GM12878 (cell line): ENCODE data around the gene CARHSP1. TPM values are rescaled to one million over a fixed set of nuclear protein-coding genes. Genes with fewer than 3 reads are reported as not detected.
A peak's percentile ranks its signal among the peaks of the same experiment; 100 is the strongest.

Experiments used
- ATAC-seq: fragments of 200-7000 bp; cut with Tn5 transposase; 3 replicates; pipeline ENCODE4 v1.9.1; 2020; ENCODE audit warnings: mild to moderate bottlenecking, moderate library complexity
- BruUV-seq: library from RNA; stranded (reverse); fragments of 400-500 nt; replicated peaks from 2 replicates; lab custom pipeline; 2021; lab: Mats Ljungman, UMichigan
- CTCF ChIA-PET: fragments of 300-600 bp; sonication (Branson Sonifier 250); formaldehyde crosslinking; extraction: SDS; loops from one replicate; lab custom pipeline; 2021; ENCODE audit warnings: inconsistent platforms; lab: Yijun Ruan, JAX
- POLR2A ChIA-PET: fragments of 350-600 bp; formaldehyde crosslinking; extraction: SDS; loops from one replicate; lab custom pipeline; 2021; ENCODE audit warnings: inconsistent platforms; lab: Charles Lee
- RAD21 ChIA-PET: fragments of 300-600 bp; sonication (Branson Sonifier 250); formaldehyde crosslinking; loops from one replicate; lab custom pipeline; 2023; ENCODE audit warnings: antibody characterized with exemption; ENCODE audit not compliant: unreplicated experiment; lab: Charles Lee
- SMC1A ChIA-PET: fragments of 300-600 bp; sonication (Branson Sonifier 250); formaldehyde crosslinking; loops from one replicate; lab custom pipeline; 2023; ENCODE audit not compliant: unreplicated experiment, uncharacterized antibody; lab: Charles Lee
- DNase-seq: peaks from one replicate; pipeline ENCODE4 v3.0.0-alpha.2; 2011; ENCODE audit warnings: low read depth, low spot score
- FAIRE-seq: peaks from 3 replicates; lab custom pipeline; 2011; peaks lifted over from hg19 to GRCh38; lab: Jason Lieb, UNC
- H2AFZ ChIP-seq: 2 replicates; pipeline ENCODE4 v1.6.0; 2011; ENCODE audit warnings: low read depth, low read length, control low read depth; ENCODE audit not compliant: control insufficient read depth
- H3K27ac ChIP-seq: 2 replicates; pipeline ENCODE4 v1.5.1; 2011; ENCODE audit warnings: control low read depth; ENCODE audit not compliant: control insufficient read depth, insufficient read depth
- H3K27me3 ChIP-seq, 2 experiments: replicated peaks in 1 of 2; 2 replicates each; pipeline versions ENCODE4 v1.6.0 to v1.6.1; 2011; ENCODE audit warnings: low read length in 1 of 2; ENCODE audit not compliant: control insufficient read depth in 2 of 2, insufficient read depth in 2 of 2
- H3K36me3 ChIP-seq, 2 experiments: 2 replicates each; pipeline ENCODE4 v1.5.1; 2011; ENCODE audit warnings: low read length in 1 of 2; ENCODE audit not compliant: control insufficient read depth in 2 of 2, insufficient read depth in 2 of 2
- H3K4me1 ChIP-seq: 2 replicates; pipeline ENCODE4 v1.6.1; 2011; ENCODE audit warnings: mild to moderate bottlenecking, low read length, moderate library complexity, mixed read lengths; ENCODE audit not compliant: control insufficient read depth, insufficient read depth
- H3K4me2 ChIP-seq: 2 replicates; pipeline ENCODE4 v1.6.0; 2011; ENCODE audit warnings: control low read depth; ENCODE audit not compliant: control insufficient read depth, insufficient read depth
- H3K4me3 ChIP-seq: fragments of 200-600 bp; sonication (generic); 2 replicates; pipeline ENCODE4 v1.5.1; 2016
- H3K79me2 ChIP-seq: 2 replicates; pipeline ENCODE4 v1.6.0; 2011; ENCODE audit warnings: low read length; ENCODE audit not compliant: control insufficient read depth, insufficient read depth
- H3K9ac ChIP-seq: 2 replicates; pipeline ENCODE4 v1.8.0; 2011; ENCODE audit warnings: low read length, control low read depth, mixed read lengths; ENCODE audit not compliant: control insufficient read depth, insufficient read depth
- H3K9me3 ChIP-seq: replicated peaks from 3 replicates; pipeline ENCODE4 v1.5.1; 2011; ENCODE audit warnings: mild to moderate bottlenecking, low read length; ENCODE audit not compliant: control insufficient read depth, insufficient read depth
- H4K20me1 ChIP-seq: 2 replicates; pipeline ENCODE4 v1.6.0; 2011; ENCODE audit not compliant: control insufficient read depth, insufficient read depth
- CBFB ChIP-seq: IDR thresholded peaks from 2 replicates; pipeline ENCODE4 v1.6.1; 2016; ENCODE audit warnings: antibody characterized with exemption, low read depth
- DPF2 ChIP-seq: fragments of 450-650 bp; IDR thresholded peaks from 2 replicates; pipeline ENCODE4 v1.6.1; 2017; ENCODE audit warnings: mild to moderate bottlenecking
- FOXK2 ChIP-seq: fragments of 450-650 bp; IDR thresholded peaks from 2 replicates; pipeline ENCODE4 v1.6.1; 2017; ENCODE audit warnings: mild to moderate bottlenecking, moderate library complexity
- HDAC6 ChIP-seq: fragments of 200-600 bp; sonication (generic); IDR thresholded peaks from one replicate; pipeline ENCODE4 v1.8.0; 2017; ENCODE audit warnings: antibody characterized with exemption; ENCODE audit not compliant: unreplicated experiment
- MTA3 ChIP-seq: IDR thresholded peaks from 2 replicates; pipeline ENCODE4 v1.6.1; 2012; ENCODE audit warnings: low read length, inconsistent platforms, borderline replicate concordance
- NFYB ChIP-seq: IDR thresholded peaks from 2 replicates; pipeline ENCODE4 v1.6.1; 2011; ENCODE audit warnings: low read depth, mild to moderate bottlenecking, low read length, improper control_type of control experiment, moderate library complexity; ENCODE audit not compliant: insufficient read depth
- NR2F1 ChIP-seq: fragments of 450-650 bp; conservative IDR thresholded peaks from 2 replicates; pipeline ENCODE4 v1.6.1; 2017; ENCODE audit warnings: mild to moderate bottlenecking
- PAX8 ChIP-seq: fragments of 450-650 bp; IDR thresholded peaks from 2 replicates; pipeline ENCODE4 v1.6.1; 2017; ENCODE audit warnings: mild to moderate bottlenecking, moderate library complexity
- POLR2AphosphoS5 ChIP-seq: IDR thresholded peaks from 2 replicates; pipeline ENCODE4 v1.6.1; 2011; ENCODE audit warnings: mild to moderate bottlenecking, low read length, inconsistent platforms
- RCOR1 ChIP-seq: conservative IDR thresholded peaks from 2 replicates; pipeline ENCODE4 v1.6.1; 2012; ENCODE audit warnings: low read depth, low read length, improper control_type of control experiment
- SIX5 ChIP-seq: IDR thresholded peaks from 2 replicates; pipeline ENCODE4 v1.6.1; 2011; ENCODE audit warnings: mild to moderate bottlenecking, low read depth, low read length, moderate library complexity; ENCODE audit not compliant: severe bottlenecking
- TCF12 ChIP-seq: IDR thresholded peaks from 2 replicates; pipeline ENCODE4 v1.6.1; 2011; ENCODE audit warnings: low read depth, mild to moderate bottlenecking, low read length
- ZZZ3 ChIP-seq: IDR thresholded peaks from 2 replicates; pipeline ENCODE4 v1.6.1; 2011; ENCODE audit warnings: low read depth; ENCODE audit not compliant: control insufficient read depth, insufficient read length
- WGBS: methylation state at CpG from one replicate; pipeline ENCODE4 v1.1.6; 2016; ENCODE audit warnings: low lambda C conversion rate; ENCODE audit not compliant: insufficient replicate concordance, insufficient coverage; ENCODE audit errors: missing lambda C conversion rate; 5-methylcytosine and 5-hydroxymethylcytosine counted together
- in situ Hi-C: fragments of 300-500 bp; cut with MboI; formaldehyde crosslinking; loops from 9 replicates; pipeline ENCODE4 v1.14.3; 2018; ENCODE audit warnings: mixed read lengths
- intact Hi-C: fragments of 100-400 bp; cut with micrococcal nuclease; formaldehyde crosslinking; loops from one replicate; pipeline ENCODE4 v1.14.2; 2022; ENCODE audit not compliant: unreplicated experiment
- polyA plus RNA-seq, 11 experiments: library from polyadenylated mRNA; depleted of rRNA in 4 of 11; unstranded in 6 of 11; stranded (reverse) in 5 of 11; fragments of >200 nt; fragmentation: Nextera tagmentation in 4 of 11; fragmentation: Illumina TruSeq in 1 of 11; extraction: Ambion mirVana in 4 of 11; extraction: Trizol in 1 of 11; gene quantifications; 1 replicate in 1 of 11; 2 replicates in 10 of 11; pipeline versions ENCODE4 v1.2.1 to v1.2.3, GENCODE V29; 2011 to 2016; ENCODE audit warnings: inconsistent platforms in 2 of 11, missing spikeins in 2 of 11, low read depth in 1 of 11
- total RNA-seq, 4 experiments: library from RNA; depleted of rRNA in 3 of 4; stranded (reverse); fragments of >200 nt in 3 of 4; fragmentation: Illumina TruSeq in 1 of 4; extraction: Trizol in 1 of 4; gene quantifications; 2 replicates each; pipeline versions ENCODE4 v1.2.1 to v1.2.3, GENCODE V29; 2013 to 2021
- TF ChIP-seq, protein P1 (sequence below): fragments of 450-650 bp; IDR thresholded peaks from 2 replicates; pipeline ENCODE4 v1.6.1; 2016; ENCODE audit warnings: mild to moderate bottlenecking
- TF ChIP-seq, protein P2 (sequence below): IDR thresholded peaks from 2 replicates; pipeline ENCODE4 v1.6.1; 2011; ENCODE audit warnings: borderline replicate concordance, low read depth, mild to moderate bottlenecking, moderate library complexity, low read length; ENCODE audit not compliant: insufficient read depth, poor library complexity, severe bottlenecking

CARHSP1 gene
- total and polyA plus RNA-seq, 10 of the 15 experiments (the other 5 are each of a cell fraction or from before 2014, with no cell fraction given), result 5.5 to 112 (median 67.0) TPM

DNA sequence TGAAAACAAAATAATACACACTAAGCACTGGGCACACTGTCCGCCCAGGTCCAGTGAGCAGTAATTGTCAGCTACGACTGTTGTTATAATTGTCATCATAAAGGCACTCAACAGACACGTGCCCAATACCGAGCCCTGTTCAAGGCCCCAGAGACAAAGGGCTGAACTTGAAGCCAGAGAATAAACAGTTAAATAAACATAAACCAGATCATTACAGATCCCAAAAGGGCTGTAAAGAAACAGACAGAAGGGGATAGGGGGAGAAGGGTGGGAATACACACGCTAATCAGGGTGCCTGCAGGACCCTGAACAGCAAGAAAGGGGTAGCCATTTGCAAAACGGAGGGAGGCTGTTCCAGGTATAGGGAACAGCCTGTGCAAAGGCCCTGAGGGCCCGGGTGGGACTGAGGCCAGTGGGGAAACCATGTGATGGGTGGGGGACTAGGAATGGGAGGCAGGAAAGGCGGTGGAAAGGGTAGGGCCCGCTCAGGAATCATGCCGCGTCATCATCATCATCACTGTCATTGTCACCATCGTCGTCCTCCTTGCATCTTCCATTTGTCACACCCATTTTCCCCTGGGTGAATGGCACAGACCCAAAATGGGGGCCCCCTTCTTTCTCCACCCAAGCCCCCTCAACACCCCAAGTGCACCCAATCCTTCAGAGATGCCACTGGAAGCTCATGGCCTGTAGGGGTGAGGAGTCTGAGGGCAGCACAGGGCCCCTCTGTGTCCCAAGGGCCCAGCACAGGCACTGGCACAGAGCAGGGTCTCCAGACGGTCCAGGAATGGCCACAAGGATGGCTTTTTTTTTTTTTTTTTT is 6.3 kb downstream of the CARHSP1 start:
- no TSS peak for BruUV-seq
- WGBS, result 81% methylated on average over 14 of the region's 14 CpGs
- Histone ChIP-seq H3K36me3 (peaks cover 20 to 21% of the 10 kb centered on the region in 2 experiments), H3K9me3 (no peaks in the 10 kb centered on the region; the same call in 2 of the 3 replicates), H2AFZ (no peak overlapping the region), H3K4me1 (peaks cover 6% of the 10 kb centered on the region; the same call in 1 of the 2 replicates), H3K4me3 (no peak overlapping the region)
- no peak for DNase-seq
- CTCF ChIA-PET, result interaction anchor here (1.2 kb wide), 1 partner anchor 43 kb away, joined by 3 read pairs; no protein-coding TSS in a partner anchor
- TF ChIP-seq FOXK2, result 0 out of 2 replicates have a peak, but pooled peaks have one; percentile 7
- no peak for TF ChIP-seq ZZZ3
- TF ChIP-seq, protein P1, sequence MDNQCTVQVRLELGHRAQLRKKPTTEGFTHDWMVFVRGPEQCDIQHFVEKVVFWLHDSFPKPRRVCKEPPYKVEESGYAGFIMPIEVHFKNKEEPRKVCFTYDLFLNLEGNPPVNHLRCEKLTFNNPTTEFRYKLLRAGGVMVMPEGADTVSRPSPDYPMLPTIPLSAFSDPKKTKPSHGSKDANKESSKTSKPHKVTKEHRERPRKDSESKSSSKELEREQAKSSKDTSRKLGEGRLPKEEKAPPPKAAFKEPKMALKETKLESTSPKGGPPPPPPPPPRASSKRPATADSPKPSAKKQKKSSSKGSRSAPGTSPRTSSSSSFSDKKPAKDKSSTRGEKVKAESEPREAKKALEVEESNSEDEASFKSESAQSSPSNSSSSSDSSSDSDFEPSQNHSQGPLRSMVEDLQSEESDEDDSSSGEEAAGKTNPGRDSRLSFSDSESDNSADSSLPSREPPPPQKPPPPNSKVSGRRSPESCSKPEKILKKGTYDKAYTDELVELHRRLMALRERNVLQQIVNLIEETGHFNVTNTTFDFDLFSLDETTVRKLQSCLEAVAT, result no peak
- no peak for TF ChIP-seq DPF2
- no peak for TF ChIP-seq SIX5
- TF ChIP-seq, protein P2, sequence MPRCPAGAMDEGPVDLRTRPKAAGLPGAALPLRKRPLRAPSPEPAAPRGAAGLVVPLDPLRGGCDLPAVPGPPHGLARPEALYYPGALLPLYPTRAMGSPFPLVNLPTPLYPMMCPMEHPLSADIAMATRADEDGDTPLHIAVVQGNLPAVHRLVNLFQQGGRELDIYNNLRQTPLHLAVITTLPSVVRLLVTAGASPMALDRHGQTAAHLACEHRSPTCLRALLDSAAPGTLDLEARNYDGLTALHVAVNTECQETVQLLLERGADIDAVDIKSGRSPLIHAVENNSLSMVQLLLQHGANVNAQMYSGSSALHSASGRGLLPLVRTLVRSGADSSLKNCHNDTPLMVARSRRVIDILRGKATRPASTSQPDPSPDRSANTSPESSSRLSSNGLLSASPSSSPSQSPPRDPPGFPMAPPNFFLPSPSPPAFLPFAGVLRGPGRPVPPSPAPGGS, result peak; percentile 13
- no peak for TF ChIP-seq TCF12
- TF ChIP-seq PAX8, result no peak
- TF ChIP-seq MTA3, result no peak
- TF ChIP-seq NFYB, result no peak
- TF ChIP-seq POLR2AphosphoS5, result no peak
- TF ChIP-seq NR2F1, result no peak
- TF ChIP-seq HDAC6, result no peak
- TF ChIP-seq RCOR1, result no peak
- no peak for TF ChIP-seq CBFB
- TF ChIP-seq, all 136 proteins: peak for 2
- ATAC-seq, result no peak
- ChIA-PET POLR2A (interaction anchor here (0.6 kb wide), 1 partner anchor 1091 kb away, joined by 5 read pairs; no protein-coding TSS in a partner anchor), RAD21 (interaction anchor here (0.6 kb wide), 1 partner anchor 62 kb away, joined by 3 read pairs; no protein-coding TSS in a partner anchor), SMC1A (no interaction called here)
- FAIRE-seq, result no peak
- peaks cover 66% of the 10 kb centered on the region for H3K79me2 ChIP-seq
- no peaks in the 10 kb centered on the region for H3K27me3 ChIP-seq
- in situ Hi-C loops (no loop called here), intact Hi-C loops (no loop called here)
- no peak overlapping the region for H3K4me2 ChIP-seq
- no peak overlapping the region for H3K9ac ChIP-seq
- H3K27ac ChIP-seq, result no peak overlapping the region
- peaks cover 8% of the 10 kb centered on the region for H4K20me1 ChIP-seq
